SKM-1 treated with dmso at 0.1 percent for 144 hours (cell line): ENCODE results near the gene IKZF3.
"Not testable (repeated sequence)": the region's sequence is repeated elsewhere in the genome, so short reads cannot be mapped to it uniquely, and the experiment has no call there.

Experiments used
- DNase-seq: peaks from one replicate; lab custom pipeline; 2025; ENCODE audit not compliant: unreplicated experiment; lab: John Stamatoyannopoulos, UW

The IKZF3 gene

GRCh38 chr17:39742126-39742855 is 121.8 kb downstream of the IKZF3 start:
- no peak for DNase-seq

- DNase-seq = no peak
These were observed 123.6 kb downstream of the IKZF3 start for GRCh38 chr17:39740357-39741111.

GRCh38 chr17:39739885-39740356 is 124.2 kb downstream of the IKZF3 start:
- DNase-seq = no peak

- DNase-seq = no peak
These were observed 124.9 kb downstream of the IKZF3 start for GRCh38 chr17:39738983-39739884.

GRCh38 chr17:39738568-39738901 is 125.6 kb downstream of the IKZF3 start:
- DNase-seq = no peak

GRCh38 chr17:39737760-39738567 is 126.1 kb downstream of the IKZF3 start, which contains the start of gene GRB7:
TSS of gene GRB7 (plus strand) at chr17:39737938. CDS start at chr17:39742302, 4,364 bp downstream.
- no peak for DNase-seq

- DNase-seq = no peak
These were observed 126.8 kb downstream of the IKZF3 start for GRCh38 chr17:39737206-39737759.

GRCh38 chr17:39736319-39737165 is 127.6 kb downstream of the IKZF3 start:
- DNase-seq = no peak

GRCh38 chr17:39735882-39736281 is 128.2 kb downstream of the IKZF3 start:
- no peak for DNase-seq

GRCh38 chr17:39732586-39732985 is 131.5 kb downstream of the IKZF3 start:
- no peak for DNase-seq

GRCh38 chr17:39730095-39730921 is 133.8 kb downstream of the IKZF3 start, which contains the start of gene MIEN1:
TSS of gene MIEN1 (minus strand) at chr17:39730532. CDS start at chr17:39730495, 37 bp downstream.
- DNase-seq = peak; percentile 76

- DNase-seq = no peak
These were observed 134.7 kb downstream of the IKZF3 start for GRCh38 chr17:39729280-39729851.

GRCh38 chr17:39727556-39727955 is 136.6 kb downstream of the IKZF3 start:
- no peak for DNase-seq

GRCh38 chr17:39726617-39727016 is 137.5 kb downstream of the IKZF3 start:
- DNase-seq = no peak

GRCh38 chr17:39725923-39726322 is 138.2 kb downstream of the IKZF3 start:
- DNase-seq = not testable (repeated sequence)

GRCh38 chr17:39724731-39725130 is 139.4 kb downstream of the IKZF3 start:
- no peak for DNase-seq

- DNase-seq = no peak
These were observed 140.9 kb downstream of the IKZF3 start for GRCh38 chr17:39722965-39723848.
